Osteocyte (in vitro differentiated cells): ENCODE results near the gene TUBB2A. TPM values are rescaled to one million over a fixed set of nuclear protein-coding genes. Genes with fewer than 3 reads are reported as not detected.
"Not testable (repeated sequence)": the region's sequence is repeated elsewhere in the genome, so short reads cannot be mapped to it uniquely, and the experiment has no call there.

Experiments
- DNase-seq: peaks from one replicate; pipeline ENCODE4 v3.0.0; 2021; ENCODE audit warnings: mixed read lengths; ENCODE audit not compliant: unreplicated experiment; ENCODE audit errors: extremely low spot score
- H3K27ac Mint-ChIP-seq: one replicate; pipeline ENCODE4 v1.8.0; 2021; ENCODE audit warnings: mild to moderate bottlenecking, mixed read lengths; ENCODE audit not compliant: unreplicated experiment
- H3K27me3 Mint-ChIP-seq: one replicate; pipeline ENCODE4 v1.8.0; 2021; ENCODE audit warnings: mixed read lengths; ENCODE audit not compliant: unreplicated experiment
- H3K36me3 Mint-ChIP-seq: one replicate; pipeline ENCODE4 v1.8.0; 2021; ENCODE audit warnings: mixed read lengths; ENCODE audit not compliant: unreplicated experiment
- H3K4me1 Mint-ChIP-seq: one replicate; pipeline ENCODE4 v1.8.0; 2021; ENCODE audit warnings: mixed read lengths; ENCODE audit not compliant: unreplicated experiment
- H3K4me3 Mint-ChIP-seq: one replicate; pipeline ENCODE4 v1.8.0; 2021; ENCODE audit warnings: mild to moderate bottlenecking, moderate library complexity, mixed read lengths; ENCODE audit not compliant: unreplicated experiment
- H3K9me3 Mint-ChIP-seq: one replicate; pipeline ENCODE4 v1.8.0; 2021; ENCODE audit warnings: mixed read lengths; ENCODE audit not compliant: unreplicated experiment
- CTCF ChIP-seq: fragments of 200-600 bp; sonication (generic); IDR thresholded peaks from 2 replicates; pipeline ENCODE4 v1.5.0; 2021; ENCODE audit warnings: antibody characterized with exemption, mild to moderate bottlenecking, moderate library complexity
- total RNA-seq: library from RNA; stranded (reverse); gene quantifications from 2 replicates; pipeline ENCODE4 v1.2.1, GENCODE V29; 2021

Gene TUBB2A
- total RNA-seq, 1 donor from 2014 or later, result 92.3 TPM

- H3K4me3 Mint-ChIP-seq, result peak overlapping the region; percentile 79
- TF ChIP-seq CTCF, result no peak
- H3K4me1 Mint-ChIP-seq, result peaks cover 27% of the 10 kb centered on the region
- H3K9me3 Mint-ChIP-seq, result no peaks in the 10 kb centered on the region
- DNase-seq, result no peak
- peak overlapping the region; percentile 88 for H3K27ac Mint-ChIP-seq
- H3K27me3 Mint-ChIP-seq, result no peaks in the 10 kb centered on the region
- no peaks in the 10 kb centered on the region for H3K36me3 Mint-ChIP-seq
These were observed 5.9 kb upstream of the TUBB2A start for GRCh38 chr6:3163248-3163594.

- DNase-seq, result peak; percentile 89
- H3K4me1 Mint-ChIP-seq, result peaks cover 27% of the 10 kb centered on the region
These were observed 5.4 kb upstream of the TUBB2A start for GRCh38 chr6:3162565-3163247.

GRCh38 chr6:3162067-3162497 is 4.7 kb upstream of the TUBB2A start:
- Mint-ChIP-seq H3K27me3 (no peaks in the 10 kb centered on the region), H3K4me3 (peak overlapping the region; percentile 80), H3K36me3 (no peaks in the 10 kb centered on the region), H3K9me3 (no peaks in the 10 kb centered on the region), H3K4me1 (peaks cover 27% of the 10 kb centered on the region), H3K27ac (peak overlapping the region; percentile 92)
- no peak for TF ChIP-seq CTCF
- no peak for DNase-seq

More at GRCh38 chr6:3162565-3163247, 5.4 kb upstream of the TUBB2A start:
- H3K9me3 Mint-ChIP-seq, result no peaks in the 10 kb centered on the region
- TF ChIP-seq CTCF, result peak; percentile 23
- H3K27ac Mint-ChIP-seq, result peak overlapping the region; percentile 92
- no peaks in the 10 kb centered on the region for H3K27me3 Mint-ChIP-seq
- peak overlapping the region; percentile 80 for H3K4me3 Mint-ChIP-seq
- no peaks in the 10 kb centered on the region for H3K36me3 Mint-ChIP-seq

- H3K4me3 Mint-ChIP-seq, result peak overlapping the region; percentile 30
- no peaks in the 10 kb centered on the region for H3K9me3 Mint-ChIP-seq
- H3K27ac Mint-ChIP-seq, result peak overlapping the region; percentile 77
- H3K36me3 Mint-ChIP-seq, result peaks cover 6% of the 10 kb centered on the region
- DNase-seq, result no peak
- no peaks in the 10 kb centered on the region for H3K27me3 Mint-ChIP-seq
- H3K4me1 Mint-ChIP-seq, result peaks cover 41% of the 10 kb centered on the region
- no peak for TF ChIP-seq CTCF
These were observed 2.7 kb upstream of the TUBB2A start for GRCh38 chr6:3159805-3160781.

- H3K27me3 Mint-ChIP-seq, H3K9me3 Mint-ChIP-seq, DNase-seq: not testable (repeated sequence)
- peaks cover 29% of the 10 kb centered on the region for H3K4me1 Mint-ChIP-seq
- peak overlapping the region; percentile 90 for H3K27ac Mint-ChIP-seq
- peaks cover 25% of the 10 kb centered on the region for H3K36me3 Mint-ChIP-seq
- peak overlapping the region; percentile 94 for H3K4me3 Mint-ChIP-seq
These were observed 887 bp downstream of the TUBB2A start for GRCh38 chr6:3156184-3157130.

GRCh38 chr6:3155416-3155815 is 1.9 kb downstream of the TUBB2A start:
- peaks cover 29% of the 10 kb centered on the region for H3K4me1 Mint-ChIP-seq
- H3K4me3 Mint-ChIP-seq, result peak overlapping the region; percentile 94
- H3K36me3 Mint-ChIP-seq, result peaks cover 26% of the 10 kb centered on the region
- not testable (repeated sequence) for H3K27me3 Mint-ChIP-seq, H3K27ac Mint-ChIP-seq, H3K9me3 Mint-ChIP-seq, DNase-seq
